HEK293 (cell line): Measurements from ENCODE around the gene RANBP10.

Experiments used
- BCL11B ChIP-seq: fragments of 450-650 bp; formaldehyde crosslinking; IDR thresholded peaks from 2 replicates; pipeline ENCODE4 v1.5.1; 2016; ENCODE audit warnings: low read depth, missing biosample characterization, missing genetic modification characterization
- KLF10 ChIP-seq: fragments of 450-650 bp; IDR thresholded peaks from 2 replicates; pipeline ENCODE4 v1.5.1; 2018; ENCODE audit warnings: missing biosample characterization, mild to moderate bottlenecking, missing genetic modification characterization
- SP2 ChIP-seq: fragments of 450-650 bp; formaldehyde crosslinking; IDR thresholded peaks from 2 replicates; pipeline ENCODE4 v1.5.1; 2016; ENCODE audit warnings: missing biosample characterization, missing genetic modification characterization
- TRIM28 ChIP-seq: IDR thresholded peaks from 2 replicates; pipeline ENCODE4 v1.6.1; 2011; ENCODE audit warnings: low read length, control low read depth, borderline replicate concordance
- YY1 ChIP-seq: fragments of 450-650 bp; formaldehyde crosslinking; IDR thresholded peaks from 2 replicates; pipeline ENCODE4 v1.5.1; 2018; ENCODE audit warnings: missing biosample characterization, missing genetic modification characterization
- ZBTB17 ChIP-seq: fragments of 450-650 bp; formaldehyde crosslinking; IDR thresholded peaks from 2 replicates; pipeline ENCODE4 v1.5.1; 2016; ENCODE audit warnings: missing biosample characterization, missing genetic modification characterization
- ZBTB21 ChIP-seq: fragments of 450-650 bp; formaldehyde crosslinking; IDR thresholded peaks from 2 replicates; pipeline ENCODE4 v1.5.1; 2017; ENCODE audit warnings: missing biosample characterization, missing genetic modification characterization
- ZBTB7A ChIP-seq: fragments of 450-650 bp; formaldehyde crosslinking; IDR thresholded peaks from 2 replicates; pipeline ENCODE4 v1.5.1; 2016; ENCODE audit warnings: low read depth, missing biosample characterization, missing genetic modification characterization
- ZNF146 ChIP-seq: fragments of 450-650 bp; formaldehyde crosslinking; IDR thresholded peaks from 2 replicates; pipeline ENCODE4 v1.5.1; 2016; ENCODE audit warnings: missing biosample characterization, missing genetic modification characterization
- ZNF292 ChIP-seq: fragments of 450-650 bp; formaldehyde crosslinking; IDR thresholded peaks from 2 replicates; pipeline ENCODE4 v1.5.1; 2016; ENCODE audit warnings: low read depth, missing biosample characterization, missing genetic modification characterization, borderline replicate concordance
- ZNF324 ChIP-seq: fragments of 450-650 bp; formaldehyde crosslinking; IDR thresholded peaks from 2 replicates; pipeline ENCODE4 v1.5.1; 2016; ENCODE audit warnings: missing biosample characterization, missing genetic modification characterization
- ZNF473 ChIP-seq: fragments of 450-650 bp; formaldehyde crosslinking; IDR thresholded peaks from 2 replicates; pipeline ENCODE4 v1.5.1; 2017; ENCODE audit warnings: missing biosample characterization, missing genetic modification characterization
- ZNF514 ChIP-seq: fragments of 450-650 bp; formaldehyde crosslinking; IDR thresholded peaks from 2 replicates; pipeline ENCODE4 v1.5.1; 2016; ENCODE audit warnings: missing biosample characterization, missing genetic modification characterization
- ZNF580 ChIP-seq: fragments of 450-650 bp; formaldehyde crosslinking; IDR thresholded peaks from 2 replicates; pipeline ENCODE4 v1.5.1; 2016; ENCODE audit warnings: missing biosample characterization, missing genetic modification characterization
- TF ChIP-seq, protein P1 (sequence below): fragments of 450-650 bp; formaldehyde crosslinking; IDR thresholded peaks from 2 replicates; pipeline ENCODE4 v1.5.1; 2016; ENCODE audit warnings: missing biosample characterization, missing genetic modification characterization
- TF ChIP-seq, protein P2 (sequence below): fragments of 450-650 bp; formaldehyde crosslinking; IDR thresholded peaks from 2 replicates; pipeline ENCODE4 v1.5.1; 2016; ENCODE audit warnings: missing biosample characterization, missing genetic modification characterization, borderline replicate concordance
- TF ChIP-seq, protein P3 (sequence below): fragments of 450-650 bp; formaldehyde crosslinking; IDR thresholded peaks from 2 replicates; pipeline ENCODE4 v1.5.1; 2016; ENCODE audit warnings: missing biosample characterization, missing genetic modification characterization, borderline replicate concordance
- TF ChIP-seq, protein P4 (sequence below): fragments of 450-650 bp; formaldehyde crosslinking; IDR thresholded peaks from 2 replicates; pipeline ENCODE4 v1.5.1; 2016; ENCODE audit warnings: missing biosample characterization, missing genetic modification characterization

Gene RANBP10

DNA sequence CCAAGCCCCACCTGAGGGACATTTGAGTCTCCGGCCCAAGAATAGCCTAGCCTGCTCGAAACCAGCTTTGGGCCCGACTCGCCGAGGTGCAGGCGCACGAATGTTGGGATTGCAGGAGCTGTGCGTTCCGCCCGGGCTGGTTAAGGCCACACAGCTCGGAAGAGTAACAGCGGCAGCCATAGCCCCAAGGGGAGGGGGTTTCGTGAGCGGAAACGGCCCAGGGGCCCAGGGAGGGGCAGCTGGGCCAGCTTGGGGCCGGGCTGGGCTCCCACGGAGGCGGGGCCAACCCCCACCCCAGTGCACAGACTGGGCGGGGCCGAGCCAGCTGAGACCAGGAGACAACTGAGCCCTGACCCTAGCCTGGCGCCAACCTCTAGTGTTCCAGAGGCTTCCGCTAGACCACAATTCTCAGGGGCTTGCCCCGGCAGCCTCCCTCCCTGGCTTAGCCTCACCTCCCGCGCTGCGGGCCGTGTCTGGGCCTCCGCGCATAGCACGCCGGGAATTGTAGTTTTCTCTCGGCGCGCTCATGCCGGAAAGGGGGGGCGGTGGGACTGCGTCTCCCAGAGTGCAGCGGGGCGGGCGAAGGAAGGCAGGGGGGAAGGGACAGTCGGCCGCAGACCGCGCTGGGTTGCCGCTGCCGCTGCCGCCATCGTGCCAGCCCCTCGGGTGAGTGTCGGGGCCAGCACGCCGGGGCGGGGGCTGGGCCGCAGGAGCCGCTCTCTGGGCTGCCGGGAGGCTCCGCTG lies 40.1 kb upstream of the RANBP10 start, which contains the start of gene NUTF2 (continued):
- TF ChIP-seq, protein P1, sequence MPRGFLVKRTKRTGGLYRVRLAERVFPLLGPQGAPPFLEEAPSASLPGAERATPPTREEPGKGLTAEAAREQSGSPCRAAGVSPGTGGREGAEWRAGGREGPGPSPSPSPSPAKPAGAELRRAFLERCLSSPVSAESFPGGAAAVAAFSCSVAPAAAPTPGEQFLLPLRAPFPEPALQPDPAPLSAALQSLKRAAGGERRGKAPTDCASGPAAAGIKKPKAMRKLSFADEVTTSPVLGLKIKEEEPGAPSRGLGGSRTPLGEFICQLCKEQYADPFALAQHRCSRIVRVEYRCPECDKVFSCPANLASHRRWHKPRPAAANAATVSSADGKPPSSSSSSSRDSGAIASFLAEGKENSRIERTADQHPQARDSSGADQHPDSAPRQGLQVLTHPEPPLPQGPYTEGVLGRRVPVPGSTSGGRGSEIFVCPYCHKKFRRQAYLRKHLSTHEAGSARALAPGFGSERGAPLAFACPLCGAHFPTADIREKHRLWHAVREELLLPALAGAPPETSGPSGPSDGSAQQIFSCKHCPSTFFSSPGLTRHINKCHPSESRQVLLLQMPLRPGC = no peak
- no peak; the same call in 1 of the 2 replicates for TF ChIP-seq TRIM28
- peak; percentile 82; the same call in 1 of the 2 replicates for TF ChIP-seq KLF10 (tag by site-specific recombination)
- TF ChIP-seq ZNF324 (tag by site-specific recombination) = 0 out of 2 replicates have a peak, but pooled peaks have one; percentile 26
- peak; percentile 50; the same call in 1 of the 2 replicates for TF ChIP-seq ZNF580 (tag by site-specific recombination)
- TF ChIP-seq YY1 = 0 out of 2 replicates have a peak, but pooled peaks have one; percentile 20
- TF ChIP-seq BCL11B = no peak; the same call in 1 of the 2 replicates
- TF ChIP-seq, protein P2, sequence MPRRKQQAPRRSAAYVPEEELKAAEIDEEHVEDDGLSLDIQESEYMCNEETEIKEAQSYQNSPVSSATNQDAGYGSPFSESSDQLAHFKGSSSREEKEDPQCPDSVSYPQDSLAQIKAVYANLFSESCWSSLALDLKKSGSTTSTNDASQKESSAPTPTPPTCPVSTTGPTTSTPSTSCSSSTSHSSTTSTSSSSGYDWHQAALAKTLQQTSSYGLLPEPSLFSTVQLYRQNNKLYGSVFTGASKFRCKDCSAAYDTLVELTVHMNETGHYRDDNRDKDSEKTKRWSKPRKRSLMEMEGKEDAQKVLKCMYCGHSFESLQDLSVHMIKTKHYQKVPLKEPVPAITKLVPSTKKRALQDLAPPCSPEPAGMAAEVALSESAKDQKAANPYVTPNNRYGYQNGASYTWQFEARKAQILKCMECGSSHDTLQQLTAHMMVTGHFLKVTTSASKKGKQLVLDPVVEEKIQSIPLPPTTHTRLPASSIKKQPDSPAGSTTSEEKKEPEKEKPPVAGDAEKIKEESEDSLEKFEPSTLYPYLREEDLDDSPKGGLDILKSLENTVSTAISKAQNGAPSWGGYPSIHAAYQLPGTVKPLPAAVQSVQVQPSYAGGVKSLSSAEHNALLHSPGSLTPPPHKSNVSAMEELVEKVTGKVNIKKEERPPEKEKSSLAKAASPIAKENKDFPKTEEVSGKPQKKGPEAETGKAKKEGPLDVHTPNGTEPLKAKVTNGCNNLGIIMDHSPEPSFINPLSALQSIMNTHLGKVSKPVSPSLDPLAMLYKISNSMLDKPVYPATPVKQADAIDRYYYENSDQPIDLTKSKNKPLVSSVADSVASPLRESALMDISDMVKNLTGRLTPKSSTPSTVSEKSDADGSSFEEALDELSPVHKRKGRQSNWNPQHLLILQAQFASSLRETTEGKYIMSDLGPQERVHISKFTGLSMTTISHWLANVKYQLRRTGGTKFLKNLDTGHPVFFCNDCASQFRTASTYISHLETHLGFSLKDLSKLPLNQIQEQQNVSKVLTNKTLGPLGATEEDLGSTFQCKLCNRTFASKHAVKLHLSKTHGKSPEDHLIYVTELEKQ = no peak
- no peak; the same call in 1 of the 2 replicates for TF ChIP-seq ZBTB21 (tag by site-specific recombination)
- TF ChIP-seq, protein P3, sequence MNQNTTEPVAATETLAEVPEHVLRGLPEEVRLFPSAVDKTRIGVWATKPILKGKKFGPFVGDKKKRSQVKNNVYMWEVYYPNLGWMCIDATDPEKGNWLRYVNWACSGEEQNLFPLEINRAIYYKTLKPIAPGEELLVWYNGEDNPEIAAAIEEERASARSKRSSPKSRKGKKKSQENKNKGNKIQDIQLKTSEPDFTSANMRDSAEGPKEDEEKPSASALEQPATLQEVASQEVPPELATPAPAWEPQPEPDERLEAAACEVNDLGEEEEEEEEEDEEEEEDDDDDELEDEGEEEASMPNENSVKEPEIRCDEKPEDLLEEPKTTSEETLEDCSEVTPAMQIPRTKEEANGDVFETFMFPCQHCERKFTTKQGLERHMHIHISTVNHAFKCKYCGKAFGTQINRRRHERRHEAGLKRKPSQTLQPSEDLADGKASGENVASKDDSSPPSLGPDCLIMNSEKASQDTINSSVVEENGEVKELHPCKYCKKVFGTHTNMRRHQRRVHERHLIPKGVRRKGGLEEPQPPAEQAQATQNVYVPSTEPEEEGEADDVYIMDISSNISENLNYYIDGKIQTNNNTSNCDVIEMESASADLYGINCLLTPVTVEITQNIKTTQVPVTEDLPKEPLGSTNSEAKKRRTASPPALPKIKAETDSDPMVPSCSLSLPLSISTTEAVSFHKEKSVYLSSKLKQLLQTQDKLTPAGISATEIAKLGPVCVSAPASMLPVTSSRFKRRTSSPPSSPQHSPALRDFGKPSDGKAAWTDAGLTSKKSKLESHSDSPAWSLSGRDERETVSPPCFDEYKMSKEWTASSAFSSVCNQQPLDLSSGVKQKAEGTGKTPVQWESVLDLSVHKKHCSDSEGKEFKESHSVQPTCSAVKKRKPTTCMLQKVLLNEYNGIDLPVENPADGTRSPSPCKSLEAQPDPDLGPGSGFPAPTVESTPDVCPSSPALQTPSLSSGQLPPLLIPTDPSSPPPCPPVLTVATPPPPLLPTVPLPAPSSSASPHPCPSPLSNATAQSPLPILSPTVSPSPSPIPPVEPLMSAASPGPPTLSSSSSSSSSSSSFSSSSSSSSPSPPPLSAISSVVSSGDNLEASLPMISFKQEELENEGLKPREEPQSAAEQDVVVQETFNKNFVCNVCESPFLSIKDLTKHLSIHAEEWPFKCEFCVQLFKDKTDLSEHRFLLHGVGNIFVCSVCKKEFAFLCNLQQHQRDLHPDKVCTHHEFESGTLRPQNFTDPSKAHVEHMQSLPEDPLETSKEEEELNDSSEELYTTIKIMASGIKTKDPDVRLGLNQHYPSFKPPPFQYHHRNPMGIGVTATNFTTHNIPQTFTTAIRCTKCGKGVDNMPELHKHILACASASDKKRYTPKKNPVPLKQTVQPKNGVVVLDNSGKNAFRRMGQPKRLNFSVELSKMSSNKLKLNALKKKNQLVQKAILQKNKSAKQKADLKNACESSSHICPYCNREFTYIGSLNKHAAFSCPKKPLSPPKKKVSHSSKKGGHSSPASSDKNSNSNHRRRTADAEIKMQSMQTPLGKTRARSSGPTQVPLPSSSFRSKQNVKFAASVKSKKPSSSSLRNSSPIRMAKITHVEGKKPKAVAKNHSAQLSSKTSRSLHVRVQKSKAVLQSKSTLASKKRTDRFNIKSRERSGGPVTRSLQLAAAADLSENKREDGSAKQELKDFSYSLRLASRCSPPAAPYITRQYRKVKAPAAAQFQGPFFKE (tag by site-specific recombination) = no peak
- TF ChIP-seq, protein P4, sequence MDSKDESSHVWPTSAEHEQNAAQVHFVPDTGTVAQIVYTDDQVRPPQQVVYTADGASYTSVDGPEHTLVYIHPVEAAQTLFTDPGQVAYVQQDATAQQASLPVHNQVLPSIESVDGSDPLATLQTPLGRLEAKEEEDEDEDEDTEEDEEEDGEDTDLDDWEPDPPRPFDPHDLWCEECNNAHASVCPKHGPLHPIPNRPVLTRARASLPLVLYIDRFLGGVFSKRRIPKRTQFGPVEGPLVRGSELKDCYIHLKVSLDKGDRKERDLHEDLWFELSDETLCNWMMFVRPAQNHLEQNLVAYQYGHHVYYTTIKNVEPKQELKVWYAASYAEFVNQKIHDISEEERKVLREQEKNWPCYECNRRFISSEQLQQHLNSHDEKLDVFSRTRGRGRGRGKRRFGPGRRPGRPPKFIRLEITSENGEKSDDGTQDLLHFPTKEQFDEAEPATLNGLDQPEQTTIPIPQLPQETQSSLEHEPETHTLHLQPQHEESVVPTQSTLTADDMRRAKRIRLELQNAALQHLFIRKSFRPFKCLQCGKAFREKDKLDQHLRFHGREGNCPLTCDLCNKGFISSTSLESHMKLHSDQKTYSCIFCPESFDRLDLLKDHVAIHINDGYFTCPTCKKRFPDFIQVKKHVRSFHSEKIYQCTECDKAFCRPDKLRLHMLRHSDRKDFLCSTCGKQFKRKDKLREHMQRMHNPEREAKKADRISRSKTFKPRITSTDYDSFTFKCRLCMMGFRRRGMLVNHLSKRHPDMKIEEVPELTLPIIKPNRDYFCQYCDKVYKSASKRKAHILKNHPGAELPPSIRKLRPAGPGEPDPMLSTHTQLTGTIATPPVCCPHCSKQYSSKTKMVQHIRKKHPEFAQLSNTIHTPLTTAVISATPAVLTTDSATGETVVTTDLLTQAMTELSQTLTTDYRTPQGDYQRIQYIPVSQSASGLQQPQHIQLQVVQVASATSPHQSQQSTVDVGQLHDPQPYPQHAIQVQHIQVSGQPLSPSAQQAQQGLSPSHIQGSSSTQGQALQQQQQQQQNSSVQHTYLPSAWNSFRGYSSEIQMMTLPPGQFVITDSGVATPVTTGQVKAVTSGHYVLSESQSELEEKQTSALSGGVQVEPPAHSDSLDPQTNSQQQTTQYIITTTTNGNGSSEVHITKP (tag by site-specific recombination) = peak; percentile 96
- TF ChIP-seq ZBTB17 (tag by site-specific recombination) = peak; percentile 92
- no peak for TF ChIP-seq ZNF146 (tag by site-specific recombination)
- TF ChIP-seq ZBTB7A = peak; percentile 67; the same call in 1 of the 2 replicates
- TF ChIP-seq ZNF292 (tag by site-specific recombination) = no peak
- TF ChIP-seq SP2 (tag by site-specific recombination) = peak; percentile 86
- TF ChIP-seq ZNF514 (tag by site-specific recombination) = no peak
- TF ChIP-seq ZNF473 (tag by site-specific recombination) = no peak
